GM12892 (cell line): ENCODE results near the gene PIBF1.

Experiments used
- POLR2A ChIP-seq: IDR thresholded peaks from 2 replicates; pipeline ENCODE4 v1.6.1; 2011; ENCODE audit warnings: low read depth, low read length, control low read depth
- POLR2AphosphoS5 ChIP-seq: IDR thresholded peaks from 2 replicates; pipeline ENCODE4 v1.6.1; 2011; ENCODE audit warnings: low read depth, low read length, control low read depth
- TAF1 ChIP-seq: IDR thresholded peaks from 2 replicates; pipeline ENCODE4 v1.6.1; 2011; ENCODE audit warnings: low read depth, mild to moderate bottlenecking, control low read depth, low read length, borderline replicate concordance

DNA sequence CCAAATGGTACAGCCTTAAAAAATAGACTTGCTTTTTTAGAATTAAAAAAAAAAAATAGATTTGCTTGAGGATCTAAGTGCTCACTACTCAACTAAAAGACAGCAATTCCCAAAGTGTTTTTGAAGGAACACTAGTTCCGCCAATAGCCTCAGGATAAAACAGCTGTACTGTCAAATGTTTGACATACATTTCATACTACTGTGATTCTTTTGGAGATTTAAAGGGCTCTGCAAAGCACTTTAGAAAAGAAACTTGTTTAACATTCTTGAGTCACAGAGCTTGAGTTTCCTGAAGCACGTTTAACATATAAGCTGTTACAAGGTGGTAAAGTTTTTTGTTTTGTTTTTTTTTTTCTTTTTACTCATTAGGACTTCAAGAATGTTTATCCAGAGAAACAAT lies 253.7 kb downstream of the PIBF1 start:
- TF ChIP-seq POLR2A (no peak), TAF1 (no peak), POLR2AphosphoS5 (no peak)
